NT2/D1 (cell line): ENCODE data around the gene FAIM2.

ENCODE experiments used
- YY1 ChIP-seq: IDR thresholded peaks from 2 replicates; pipeline ENCODE4 v1.6.1; 2011; ENCODE audit not compliant: insufficient read length, insufficient read depth
- ZNF274 ChIP-seq: IDR thresholded peaks from 2 replicates; pipeline ENCODE4 v1.6.1; 2011; ENCODE audit warnings: mild to moderate bottlenecking, low read depth, low read length

- TF ChIP-seq ZNF274 (no peak), YY1 (no peak)
Observed at GRCh38 chr12:49819786-49820185, 83.9 kb downstream of the FAIM2 start.
